ENCODE measurements around the gene FBXO46. TPM values are rescaled to one million over a fixed set of nuclear protein-coding genes. Genes with fewer than 3 reads are reported as not detected.

The FBXO46 gene
- total and polyA plus RNA-seq, 2 donors (not counting 3 experiments of a cell fraction or from before 2014, with no cell fraction given) = 7.7 to 21.2 TPM

GRCh38 chr19:45710356-45711130 is 20.2 kb downstream of the FBXO46 start:
- Histone ChIP-seq H3K4me2 (ENCODE audit: insufficient read depth, low read length) (no peak overlapping the region), H3K27me3 (ENCODE audit: control insufficient read depth in 2 of 2, insufficient read depth in 2 of 2, low read length in 2 of 2) (no peaks in the 10 kb centered on the region), H3K4me3 (replicated peaks in 1 of 3; ENCODE audit: insufficient read depth in 1 of 3, low read depth in 1 of 3, low read length in 3 of 3) (no peak overlapping the region), H4K20me1 (replicated peaks; ENCODE audit: control insufficient read depth, extremely low read depth, insufficient read depth, low read length) (no peaks in the 10 kb centered on the region), H3K9ac (replicated peaks; ENCODE audit: extremely low read depth, insufficient read depth, low read length) (no peak overlapping the region), H3K79me2 (ENCODE audit: control insufficient read depth, insufficient read depth, low read length) (peaks cover 15% of the 10 kb centered on the region), H3K9me1 (replicated peaks; ENCODE audit: control insufficient read depth, extremely low read depth, insufficient read depth, low read length) (no peaks in the 10 kb centered on the region), H3K36me3 (ENCODE audit: control insufficient read depth in 2 of 2, extremely low read depth in 1 of 2, insufficient read depth in 2 of 2, low read length in 2 of 2) (peaks cover 0 to 13% of the 10 kb centered on the region in 2 experiments), H2AFZ (ENCODE audit: low read depth, low read length) (no peak overlapping the region), H3K4me1 (ENCODE audit: control insufficient read depth, extremely low read depth, insufficient read depth, low read length) (no peaks in the 10 kb centered on the region), H3K9me3 (replicated peaks; ENCODE audit: control insufficient read depth, insufficient read depth, low read length) (no peaks in the 10 kb centered on the region), H3K27ac (ENCODE audit: insufficient read depth, low read depth, low read length) (no peak overlapping the region)
- TF ChIP-seq JUN (IDR thresholded peaks at IDR 0.05; ENCODE audit: borderline replicate concordance, insufficient read depth, insufficient read length, low read depth) (no peak), MYC (IDR thresholded peaks at IDR 0.05; ENCODE audit: low read depth, low read length) (no peak), GATA2 (IDR thresholded peaks at IDR 0.05; ENCODE audit: insufficient read depth, insufficient read length, low read depth, low read length) (no peak), FOS (IDR thresholded peaks at IDR 0.05; ENCODE audit: borderline replicate concordance, insufficient read depth, low read length) (no peak), MAX (IDR thresholded peaks at IDR 0.05; ENCODE audit: insufficient read depth, insufficient read length) (no peak), CTCF (IDR thresholded peaks at IDR 0.05; ENCODE audit: extremely low read depth in 1 of 2, insufficient read depth in 1 of 2, low read depth in 1 of 2, low read length in 2 of 2) (no peak), POLR2AphosphoS5 (IDR thresholded peaks at IDR 0.05; ENCODE audit: insufficient read depth, low read depth, low read length) (no peak), POLR2A (IDR thresholded peaks at IDR 0.05; ENCODE audit: low read depth, low read length) (no peak), EZH2 (IDR thresholded peaks at IDR 0.05; ENCODE audit: borderline replicate concordance, low read depth, low read length, severe bottlenecking) (no peak)
- intact Hi-C loops (cut with micrococcal nuclease) (no loop called here), dilution Hi-C loops (cut with MboI; ENCODE audit: extremely low pct_ligation_motif_present, low sequenced_read_pairs) (no loop called here)
- BruUV-seq (replicated peaks) = no TSS peak
- FAIRE-seq = no peak
- POLR2A ChIA-PET = no interaction called here
- no peak for DNase-seq (ENCODE audit: low read depth, low spot score)
- CTCF ChIA-PET = interaction anchor here (0.9 to 1.3 kb wide), 3 partner anchors 13 to 59 kb away, joined by 3 to 4 read pairs (median 4); partner anchors contain the start of genes QPCTL and SIX5

Measured in endothelial cell of umbilical vein (primary cell).